Measurements from ENCODE around the gene CNNM1.

- TF ChIP-seq ZNF431 (CRISPR knock-in tag; IDR thresholded peaks at IDR 0.05) (no peak), ARNT (IDR thresholded peaks at IDR 0.05) (no peak), CTCF (IDR thresholded peaks at IDR 0.05 in 2 of 3, conservative IDR thresholded peaks at IDR 0.05 in 1 of 3; ENCODE audit: insufficient read depth in 2 of 3, low read depth in 1 of 3, low read length in 3 of 3) (no peak), RBFOX2 (IDR thresholded peaks at IDR 0.05; ENCODE audit: low read depth, low read length) (no peak), TFAM (CRISPR knock-in tag; conservative IDR thresholded peaks at IDR 0.05) (no peak), BRF2 (IDR thresholded peaks at IDR 0.05; ENCODE audit: borderline replicate concordance, insufficient read depth, insufficient read length) (no peak), EGR1 (conservative IDR thresholded peaks at IDR 0.05) (no peak), SIN3A (IDR thresholded peaks at IDR 0.05; ENCODE audit: borderline replicate concordance in 2 of 2, control insufficient read depth in 1 of 2, low read depth in 2 of 2, low read length in 2 of 2) (no peak)
Observed at GRCh38 chr10:99418910-99419624, 89.9 kb downstream of the CNNM1 start.
